Activated gamma-delta T cell treated with Interleukin-2 at 50 U/mL for 16 hours (primary cell): ENCODE data around the gene HRC.
A peak's percentile ranks its signal among the peaks of the same experiment; 100 is the strongest.

Source experiments
- DNase-seq: peaks from one replicate; pipeline ENCODE4 v3.0.0-alpha.2; 2020

The HRC gene

GRCh38 chr19:49111218-49111998 lies 43.8 kb downstream of the HRC start:
- DNase-seq = no peak

- DNase-seq = no peak
These were observed 44.6 kb downstream of the HRC start for GRCh38 chr19:49110567-49110966.

GRCh38 chr19:49109569-49110233 lies 45.5 kb downstream of the HRC start:
- DNase-seq = no peak

- no peak for DNase-seq
These were observed 46.1 kb downstream of the HRC start for GRCh38 chr19:49109051-49109450.

- DNase-seq = no peak
These were observed 47.4 kb downstream of the HRC start for GRCh38 chr19:49107625-49108459.

GRCh38 chr19:49106648-49107135 lies 48.5 kb downstream of the HRC start:
- DNase-seq = peak; percentile 68

- DNase-seq = no peak
These were observed 50.8 kb downstream of the HRC start for GRCh38 chr19:49104229-49104864.

- no peak for DNase-seq
These were observed 51.7 kb downstream of the HRC start for GRCh38 chr19:49103331-49104085.

GRCh38 chr19:49102303-49102702 lies 52.9 kb downstream of the HRC start:
- no peak for DNase-seq
